Measurements from ENCODE around the gene TMEM258. TPM values are rescaled to one million over a fixed set of nuclear protein-coding genes. Genes with fewer than 3 reads are reported as not detected.

The TMEM258 gene
- total and polyA plus RNA-seq, 2 donors (not counting 1 experiment from before 2014, with no cell fraction given), result 65.8 to 130 TPM

DNA sequence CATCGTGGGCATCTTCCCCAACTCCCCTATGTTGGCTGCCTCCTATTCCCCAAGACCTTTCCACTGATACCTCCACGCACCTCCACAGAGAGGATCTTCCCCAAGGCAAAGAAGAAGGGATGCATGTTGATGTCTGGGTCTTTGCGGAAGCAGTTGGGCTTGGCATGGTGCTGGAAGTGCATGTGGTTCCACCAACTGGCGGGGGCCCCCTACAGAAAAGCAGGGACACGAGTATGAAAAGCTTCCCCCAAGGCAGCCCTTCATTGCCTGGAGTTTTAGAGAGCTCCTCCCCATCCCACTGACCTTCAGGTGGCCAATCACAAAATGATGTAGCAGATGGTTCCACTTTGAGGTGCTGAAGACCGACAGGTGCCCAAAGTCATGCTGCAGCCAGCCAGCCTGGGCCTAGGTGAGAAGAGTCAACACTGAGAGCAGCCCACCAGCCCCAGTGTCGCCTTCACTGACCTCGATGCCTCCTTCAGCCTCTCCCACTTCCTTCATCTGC lies 18.3 kb upstream of the TMEM258 start:
- peaks cover 6 to 12% of the 10 kb centered on the region in 2 donors for H3K4me1 ChIP-seq (ENCODE audit: control insufficient read depth in 2 of 2, insufficient read depth in 2 of 2, low read length in 2 of 2)
- ATAC-seq (ENCODE audit: low read depth) (no peak), DNase-seq (no peak)
- H3K9me3 Mint-ChIP-seq (ENCODE audit: insufficient read depth), result no peaks in the 10 kb centered on the region
- H3K27me3 ChIP-seq (replicated peaks in 1 of 4; ENCODE audit: control extremely low read depth in 1 of 4, control insufficient read depth in 3 of 4, insufficient read depth in 4 of 4, low read length in 3 of 4), result peaks cover 0 to 6% (median under 1%) of the 10 kb centered on the region in 4 experiments
- peaks cover 7% of the 10 kb centered on the region for H3K4me1 Mint-ChIP-seq
- H3K9ac ChIP-seq (ENCODE audit: low read length), result no peak overlapping the region
- no peaks in the 10 kb centered on the region for H3K79me2 ChIP-seq (ENCODE audit: control insufficient read depth, insufficient read depth, low read length)
- no peaks in the 10 kb centered on the region for H3K27me3 Mint-ChIP-seq
- H4K20me1 ChIP-seq (ENCODE audit: control insufficient read depth, insufficient read depth, low read length, poor library complexity, severe bottlenecking), result no peaks in the 10 kb centered on the region
- no peak overlapping the region for H3K4me3 Mint-ChIP-seq
- WGBS (ENCODE audit: insufficient coverage), result 92% methylated on average over 5 of the region's 8 CpGs
- ChIA-PET CTCF (interaction anchor here (0.6 to 2.3 kb wide), 4 partner anchors 9 to 271 kb away, joined by 3 to 5 read pairs (median 4); no protein-coding TSS in a partner anchor), POLR2A (no interaction called here)
- H2AFZ ChIP-seq (ENCODE audit: insufficient read depth, low read depth, low read length, poor library complexity, severe bottlenecking), result no peak overlapping the region
- no peaks in the 10 kb centered on the region for H3K36me3 ChIP-seq (replicated peaks in 1 of 2; ENCODE audit: control extremely low read depth in 1 of 2, control insufficient read depth in 1 of 2, extremely low read depth in 1 of 2, insufficient read depth in 2 of 2, low read length in 1 of 2)
- intact Hi-C loops (cut with micrococcal nuclease), result no loop called here
- H3K4me2 ChIP-seq (replicated peaks; ENCODE audit: low read depth, low read length, poor library complexity, severe bottlenecking), result no peak overlapping the region
- H3K4me3 ChIP-seq (ENCODE audit: control extremely low read depth in 1 of 5, extremely low read depth in 1 of 5, insufficient read depth in 1 of 5, low read depth in 2 of 5, low read length in 4 of 5), result no peak overlapping the region
- H3K27ac Mint-ChIP-seq, result no peak overlapping the region
- peaks cover 0 to 6% (median 0%) of the 10 kb centered on the region in 3 donors for H3K9me3 ChIP-seq (ENCODE audit: control extremely low read depth in 1 of 3, control insufficient read depth in 2 of 3, insufficient read depth in 1 of 3, low read length in 2 of 3)
- H3K27ac ChIP-seq (ENCODE audit: low read length in 2 of 2), result no peak overlapping the region
- TF ChIP-seq, protein P1, sequence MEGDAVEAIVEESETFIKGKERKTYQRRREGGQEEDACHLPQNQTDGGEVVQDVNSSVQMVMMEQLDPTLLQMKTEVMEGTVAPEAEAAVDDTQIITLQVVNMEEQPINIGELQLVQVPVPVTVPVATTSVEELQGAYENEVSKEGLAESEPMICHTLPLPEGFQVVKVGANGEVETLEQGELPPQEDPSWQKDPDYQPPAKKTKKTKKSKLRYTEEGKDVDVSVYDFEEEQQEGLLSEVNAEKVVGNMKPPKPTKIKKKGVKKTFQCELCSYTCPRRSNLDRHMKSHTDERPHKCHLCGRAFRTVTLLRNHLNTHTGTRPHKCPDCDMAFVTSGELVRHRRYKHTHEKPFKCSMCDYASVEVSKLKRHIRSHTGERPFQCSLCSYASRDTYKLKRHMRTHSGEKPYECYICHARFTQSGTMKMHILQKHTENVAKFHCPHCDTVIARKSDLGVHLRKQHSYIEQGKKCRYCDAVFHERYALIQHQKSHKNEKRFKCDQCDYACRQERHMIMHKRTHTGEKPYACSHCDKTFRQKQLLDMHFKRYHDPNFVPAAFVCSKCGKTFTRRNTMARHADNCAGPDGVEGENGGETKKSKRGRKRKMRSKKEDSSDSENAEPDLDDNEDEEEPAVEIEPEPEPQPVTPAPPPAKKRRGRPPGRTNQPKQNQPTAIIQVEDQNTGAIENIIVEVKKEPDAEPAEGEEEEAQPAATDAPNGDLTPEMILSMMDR (IDR thresholded peaks at IDR 0.05), result no peak
- TF ChIP-seq EZH2 (IDR thresholded peaks at IDR 0.05; ENCODE audit: borderline replicate concordance, insufficient read depth, low read depth, low read length, poor library complexity, severe bottlenecking), result no peak

DNA sequence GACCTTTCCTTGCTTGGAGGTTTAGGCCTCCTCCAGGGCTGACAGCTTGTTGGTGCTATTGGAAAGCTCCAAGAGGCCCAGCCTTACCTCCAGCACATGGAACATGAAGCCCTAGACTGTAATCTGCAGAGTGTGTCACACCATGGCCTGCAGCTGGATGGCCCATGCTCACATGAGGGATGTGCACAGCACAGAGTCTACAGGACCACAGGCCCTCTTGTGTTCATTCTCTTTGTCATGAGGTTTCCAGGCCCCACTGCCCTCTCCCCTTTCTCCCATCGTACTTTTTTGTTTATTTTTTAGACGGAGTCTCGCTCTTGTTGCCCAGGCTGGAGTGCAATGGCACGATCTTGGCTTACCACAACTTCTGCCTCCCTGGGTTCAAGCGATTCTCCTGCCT lies 14.4 kb upstream of the TMEM258 start:
- H3K27me3 ChIP-seq (replicated peaks in 1 of 4; ENCODE audit: control extremely low read depth in 1 of 4, control insufficient read depth in 3 of 4, insufficient read depth in 4 of 4, low read length in 3 of 4), result no peaks in the 10 kb centered on the region
- no peaks in the 10 kb centered on the region for H3K4me1 Mint-ChIP-seq
- H3K79me2 ChIP-seq (ENCODE audit: control insufficient read depth, insufficient read depth, low read length), result peaks cover 5% of the 10 kb centered on the region
- H3K9ac ChIP-seq (ENCODE audit: low read length), result no peak overlapping the region
- intact Hi-C loops (cut with micrococcal nuclease), result no loop called here
- no peak overlapping the region for H3K4me3 ChIP-seq (ENCODE audit: control extremely low read depth in 1 of 5, extremely low read depth in 1 of 5, insufficient read depth in 1 of 5, low read depth in 2 of 5, low read length in 4 of 5)
- H3K4me2 ChIP-seq (replicated peaks; ENCODE audit: low read depth, low read length, poor library complexity, severe bottlenecking), result no peak overlapping the region
- ATAC-seq (ENCODE audit: low read depth), result no peak
- no peaks in the 10 kb centered on the region for H3K4me1 ChIP-seq (ENCODE audit: control insufficient read depth in 2 of 2, insufficient read depth in 2 of 2, low read length in 2 of 2)
- no peaks in the 10 kb centered on the region for H3K27me3 Mint-ChIP-seq
- H3K9me3 ChIP-seq (ENCODE audit: control extremely low read depth in 1 of 3, control insufficient read depth in 2 of 3, insufficient read depth in 1 of 3, low read length in 2 of 3), result no peaks in the 10 kb centered on the region
- POLR2A ChIA-PET, result no interaction called here
- H4K20me1 ChIP-seq (ENCODE audit: control insufficient read depth, insufficient read depth, low read length, poor library complexity, severe bottlenecking), result no peaks in the 10 kb centered on the region
- no peaks in the 10 kb centered on the region for H3K9me3 Mint-ChIP-seq (ENCODE audit: insufficient read depth)
- H3K36me3 ChIP-seq (replicated peaks in 1 of 2; ENCODE audit: control extremely low read depth in 1 of 2, control insufficient read depth in 1 of 2, extremely low read depth in 1 of 2, insufficient read depth in 2 of 2, low read length in 1 of 2), result no peaks in the 10 kb centered on the region
- DNase-seq, result no peak
- TF ChIP-seq EZH2 (IDR thresholded peaks at IDR 0.05; ENCODE audit: borderline replicate concordance, insufficient read depth, low read depth, low read length, poor library complexity, severe bottlenecking), result no peak
- TF ChIP-seq, protein P1 (IDR thresholded peaks at IDR 0.05), result no peak
- no peak overlapping the region for H3K4me3 Mint-ChIP-seq
- H2AFZ ChIP-seq (ENCODE audit: insufficient read depth, low read depth, low read length, poor library complexity, severe bottlenecking), result no peak overlapping the region
- no peak overlapping the region for H3K27ac ChIP-seq (ENCODE audit: low read length in 2 of 2)
- H3K27ac Mint-ChIP-seq, result no peak overlapping the region
- CTCF ChIA-PET, result interaction anchor here (1.6 to 3.9 kb wide), 3 partner anchors 10 to 301 kb away, joined by 3 to 29 read pairs (median 8); no protein-coding TSS in a partner anchor
- WGBS (ENCODE audit: insufficient coverage), result 100% methylated on average over 4 of the region's 5 CpGs
